Omental fat pad (tissue), 4 donors: Measurements from ENCODE around the gene LSM14B. TPM values are rescaled to one million over a fixed set of nuclear protein-coding genes. Genes with fewer than 3 reads are reported as not detected.

Source experiments
- ATAC-seq: fragments of 150-250 bp; one replicate; pipeline ENCODE4 v1.9.1; 2016; ENCODE audit warnings: mild to moderate bottlenecking, moderate library complexity; ENCODE audit not compliant: low FRiP score
- DNase-seq: peaks from one replicate; pipeline ENCODE4 v3.0.0-alpha.2; 2019; ENCODE audit warnings: low spot score
- CTCF ChIP-seq, 3 donors: fragments of 450-650 bp; IDR thresholded peaks; one replicate each; pipeline ENCODE4 v1.5.1; 2016 to 2017; ENCODE audit warnings: antibody characterized with exemption in 3 of 3, mild to moderate bottlenecking in 3 of 3, moderate library complexity in 2 of 3
- total RNA-seq, 4 donors: library from RNA; depleted of rRNA; stranded (reverse); fragments of >200 nt; gene quantifications; one replicate each; pipeline ENCODE4 v1.1.0, GENCODE V29; 2016

Gene LSM14B
- total RNA-seq, 4 donors from 2014 or later: 13.1 to 23.8 (median 16.0) TPM

- TF ChIP-seq CTCF (IDR thresholded peaks at IDR 0.05): no peak
- DNase-seq: no peak
- ATAC-seq: no peak
These were observed 11.6 kb downstream of the LSM14B start for GRCh38 chr20:62133864-62134263.

GRCh38 chr20:62134735-62135231, 12.5 kb downstream of the LSM14B start:
- ATAC-seq (peak; percentile 69), DNase-seq (no peak)
- TF ChIP-seq CTCF (IDR thresholded peaks at IDR 0.05): no peak

GRCh38 chr20:62135573-62136266, 13.4 kb downstream of the LSM14B start:
- ATAC-seq (no peak), DNase-seq (no peak)
- TF ChIP-seq CTCF (IDR thresholded peaks at IDR 0.05): no peak

- ATAC-seq (no peak), DNase-seq (no peak)
- TF ChIP-seq CTCF (IDR thresholded peaks at IDR 0.05): no peak
These were observed 14.2 kb downstream of the LSM14B start for GRCh38 chr20:62136283-62137091.

GRCh38 chr20:62137092-62137384, 14.8 kb downstream of the LSM14B start:
- DNase-seq: no peak
- TF ChIP-seq CTCF (IDR thresholded peaks at IDR 0.05): no peak
- no peak for ATAC-seq

GRCh38 chr20:62137478-62138203, 15.4 kb downstream of the LSM14B start:
- ATAC-seq (no peak), DNase-seq (no peak)
- TF ChIP-seq CTCF (IDR thresholded peaks at IDR 0.05): no peak
